Activated T-helper 1 cell treated with anti-CD3 and anti-CD28 coated beads, Interleukin-2, amount 50 U/mL, for 16 hours (primary cell): Measurements from ENCODE around the gene ASGR1.

Source experiments
- DNase-seq, 2 donors: peaks; one replicate each; pipeline ENCODE4 v3.0.0-alpha.2; 2020; ENCODE audit warnings: low read depth in 1 of 2, low spot score in 1 of 2

ASGR1 gene

DNA sequence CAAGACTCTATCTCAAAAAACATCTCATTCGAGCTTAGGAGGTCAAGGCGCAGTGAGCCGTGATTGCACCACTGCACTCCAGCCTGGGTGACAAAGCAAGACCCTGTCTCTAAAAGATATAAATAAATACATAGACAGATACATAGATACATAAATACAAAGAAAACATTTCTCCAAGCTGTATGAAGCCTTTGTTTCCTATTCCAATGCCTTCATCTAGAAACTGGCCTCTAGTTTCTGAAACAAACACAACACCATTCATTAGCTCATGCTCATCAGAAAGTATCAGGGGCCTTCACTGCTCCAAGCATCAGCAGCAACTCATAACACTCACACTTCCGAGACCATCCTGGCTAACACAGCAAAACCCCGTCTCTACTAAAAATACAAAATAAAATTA, 54.2 kb downstream of the ASGR1 start:
- DNase-seq, result no peak

DNA sequence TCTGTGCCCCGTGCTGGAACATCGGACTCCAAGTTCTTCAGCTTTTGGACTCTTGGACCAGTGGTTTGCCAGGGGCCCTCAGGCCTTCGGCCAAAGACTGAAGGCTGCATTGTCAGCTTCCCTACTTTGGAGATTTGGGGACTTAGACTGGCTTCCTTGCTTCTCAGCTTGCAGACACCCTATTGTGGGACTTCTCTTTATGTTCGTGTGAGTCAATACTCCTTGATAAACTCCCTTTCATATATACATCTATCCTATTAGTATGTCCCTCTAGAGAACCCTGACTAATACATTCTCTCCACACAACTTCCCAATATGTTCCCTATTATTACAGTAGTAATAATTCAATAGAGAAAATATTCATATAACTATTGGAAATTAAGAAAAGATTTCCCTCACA, 55.3 kb downstream of the ASGR1 start:
- no peak for DNase-seq
